Measurements from ENCODE around the gene FAF1. TPM values are rescaled to one million over a fixed set of nuclear protein-coding genes. Genes with fewer than 3 reads are reported as not detected.
"Not testable (repeated sequence)": the region's sequence is repeated elsewhere in the genome, so short reads cannot be mapped to it uniquely, and the experiment has no call there.

FAF1 gene
- total RNA-seq, 1 donor from 2014 or later = 54.7 TPM

DNA sequence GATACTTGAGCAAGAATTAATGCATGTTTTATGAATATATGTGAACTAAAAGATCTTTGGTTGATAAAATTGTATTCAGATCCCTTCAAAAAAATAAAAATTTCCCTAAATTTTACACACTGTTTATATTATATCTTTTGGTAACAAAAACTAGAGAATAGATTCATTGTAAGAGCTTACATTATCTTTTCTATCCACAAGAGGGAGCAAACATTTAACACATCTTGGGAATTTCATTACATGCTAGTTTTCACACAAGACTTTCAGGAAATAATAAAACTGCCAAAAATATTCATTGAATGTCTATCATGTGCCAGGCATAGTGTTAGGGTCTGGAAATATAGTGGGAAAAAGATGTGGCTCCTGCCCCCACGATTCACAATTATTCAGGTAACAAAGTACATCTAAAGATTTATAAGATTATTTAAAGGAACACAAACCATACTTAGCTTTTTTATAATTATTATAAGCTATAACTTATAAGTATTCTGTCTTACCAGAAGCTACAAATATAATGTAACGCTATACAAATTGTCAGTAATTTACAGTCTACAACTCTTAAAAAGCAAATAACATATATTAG lies 30.6 kb downstream of the FAF1 start:
- ATAC-seq (no peak), DNase-seq (ENCODE audit: low spot score) (no peak)
- intact Hi-C loops (cut with DNase I) = no loop called here

DNA sequence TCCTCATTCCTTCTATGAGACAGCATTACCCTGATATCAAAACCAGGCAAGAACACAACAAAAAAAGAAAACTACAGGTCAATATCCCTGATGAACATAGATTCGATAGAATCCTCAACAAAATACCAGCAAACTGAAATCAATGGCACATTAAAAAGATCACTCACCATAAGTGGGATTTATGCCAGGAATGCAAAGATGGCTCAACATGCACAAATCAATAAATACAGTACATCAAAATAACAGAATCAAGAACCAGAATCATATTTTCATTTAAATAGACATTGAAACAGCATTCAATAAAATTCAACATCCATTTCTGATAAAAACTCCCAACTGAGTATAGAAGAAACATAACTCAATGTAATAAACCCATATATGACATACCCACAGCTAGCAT lies 36.5 kb downstream of the FAF1 start:
- no peak for DNase-seq (ENCODE audit: low spot score)
- no peak for ATAC-seq
- intact Hi-C loops (cut with DNase I) = no loop called here

DNA sequence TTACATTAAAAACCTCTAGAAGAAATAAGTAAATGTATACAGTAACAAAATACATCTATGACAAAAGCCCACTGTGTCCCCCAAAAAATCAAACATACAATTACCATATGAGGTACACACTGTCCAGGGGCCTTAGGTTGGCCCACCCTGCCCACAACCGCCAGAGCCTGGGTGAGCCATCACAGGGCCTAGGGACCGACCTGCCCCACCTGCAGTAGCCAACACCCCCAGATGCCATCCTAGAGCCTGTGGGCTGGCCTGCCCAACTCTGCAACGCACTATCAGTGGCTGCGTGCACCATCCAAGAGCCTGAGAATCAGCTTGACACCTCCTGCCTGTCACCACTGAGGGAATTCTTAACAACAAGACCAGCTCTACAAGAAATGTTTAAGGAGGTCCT lies 39.0 kb downstream of the FAF1 start:
- DNase-seq (ENCODE audit: low spot score) (no peak), ATAC-seq (no peak)
- intact Hi-C loops (cut with DNase I) = no loop called here

DNA sequence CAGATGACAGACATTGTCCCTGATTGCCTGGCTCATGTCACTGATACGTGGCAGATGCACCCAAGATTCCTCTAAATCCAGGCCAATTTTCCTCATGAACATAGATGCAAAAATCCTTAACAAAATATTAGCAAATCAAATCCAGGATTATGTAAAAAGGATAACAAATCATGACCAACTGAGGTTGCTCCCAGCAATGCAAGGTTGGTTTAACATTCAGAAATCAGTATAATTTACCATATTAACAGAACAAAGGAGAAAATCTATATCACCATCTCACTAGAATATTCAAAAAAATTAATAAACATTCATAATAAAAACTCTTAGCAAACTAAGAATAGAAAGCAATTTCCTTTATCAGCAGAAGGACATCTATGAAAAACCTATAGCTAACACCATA lies 39.7 kb downstream of the FAF1 start:
- no peak for DNase-seq (ENCODE audit: low spot score)
- ATAC-seq = no peak
- intact Hi-C loops (cut with DNase I) = no loop called here

DNA sequence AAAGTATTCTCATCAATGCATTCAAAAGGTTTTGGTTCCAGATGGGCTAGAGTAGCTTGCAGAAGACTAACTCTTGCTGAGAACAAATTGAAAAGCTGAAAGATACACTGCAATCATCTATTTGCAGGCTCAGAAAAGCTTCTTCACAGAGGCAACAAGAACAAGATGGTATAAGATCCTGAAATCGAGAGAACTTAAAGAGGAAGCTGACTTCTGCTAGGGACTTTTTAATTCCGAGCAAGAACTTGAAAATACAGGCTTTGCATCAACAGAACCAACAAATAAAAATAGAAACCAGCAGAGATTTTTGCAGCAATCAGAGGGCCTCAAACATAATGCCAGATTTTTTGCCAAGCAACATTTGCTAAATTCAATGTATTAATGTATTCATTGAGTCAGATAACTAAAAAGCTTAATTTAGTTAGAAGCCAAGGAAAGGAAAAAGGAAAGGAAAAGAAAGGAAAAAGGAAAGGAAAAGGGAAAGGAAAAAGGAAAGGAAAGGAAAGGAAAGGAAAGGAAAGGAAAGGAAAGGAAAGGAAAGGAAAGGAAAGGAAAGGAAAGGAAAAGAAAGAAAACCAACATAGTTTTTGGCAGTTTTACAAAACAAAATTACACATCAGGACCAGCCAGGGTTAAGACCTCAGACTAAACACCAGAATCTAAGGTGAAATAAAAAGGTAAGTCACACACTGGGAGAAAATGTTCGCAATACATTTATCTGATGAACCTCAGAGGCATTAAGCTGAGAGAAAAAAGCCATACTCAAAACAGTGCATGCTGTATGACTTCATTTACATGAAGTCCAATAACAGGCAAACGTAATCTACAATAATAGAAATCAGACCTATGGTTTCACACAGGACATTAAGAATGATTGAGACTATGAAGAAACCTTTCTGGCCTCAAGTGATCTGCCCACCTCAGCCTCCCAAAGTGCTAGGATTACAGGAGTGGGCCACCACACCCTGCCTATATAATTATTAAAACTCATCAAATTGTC lies 42.6 kb downstream of the FAF1 start:
- intact Hi-C loops (cut with DNase I) = no loop called here
- no peak for DNase-seq (ENCODE audit: low spot score)
- no peak for ATAC-seq

DNA sequence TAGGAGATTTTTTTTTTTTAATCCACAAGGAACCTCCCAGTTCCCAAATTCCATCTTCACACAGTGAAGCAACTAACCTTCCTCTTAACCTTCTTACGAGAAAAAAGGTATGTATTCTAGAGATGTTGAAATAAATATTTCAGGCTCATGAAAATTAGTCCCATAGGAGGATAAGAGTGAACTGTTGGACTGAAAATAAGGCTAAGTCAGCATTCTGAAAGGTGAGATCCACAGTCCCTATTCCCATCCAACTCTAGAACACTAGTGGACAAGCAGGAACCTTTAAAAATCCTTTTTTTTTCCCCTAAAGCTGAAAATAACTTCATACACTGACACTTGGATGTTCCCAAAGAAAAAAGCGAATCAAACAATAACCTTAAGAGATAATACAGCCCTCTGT lies 44.4 kb downstream of the FAF1 start:
- no peak for ATAC-seq
- intact Hi-C loops (cut with DNase I) = no loop called here

DNA sequence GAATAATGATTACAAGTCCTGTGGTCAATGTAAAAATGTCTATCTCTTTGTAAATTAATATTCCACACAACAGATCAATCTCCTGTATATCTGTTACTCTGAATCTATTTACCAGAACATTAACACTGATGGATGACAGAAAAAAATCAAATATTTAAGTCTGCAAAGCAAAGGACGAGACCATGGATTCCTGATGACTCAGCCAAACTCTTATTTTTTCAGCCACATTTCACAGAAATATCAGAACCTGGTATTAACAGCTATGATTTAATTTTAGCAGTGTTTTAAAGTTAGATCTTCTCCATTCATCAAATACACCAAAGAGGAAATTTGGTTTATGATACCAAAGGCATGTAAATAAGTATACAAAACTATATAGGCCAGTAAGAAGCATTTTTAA lies 46.1 kb downstream of the FAF1 start:
- DNase-seq (ENCODE audit: low spot score) (no peak), ATAC-seq (no peak)
- intact Hi-C loops (cut with DNase I) = no loop called here

More for the DNA sequence above, 44.4 kb downstream of the FAF1 start:
- DNase-seq (ENCODE audit: low spot score) = no peak

DNA sequence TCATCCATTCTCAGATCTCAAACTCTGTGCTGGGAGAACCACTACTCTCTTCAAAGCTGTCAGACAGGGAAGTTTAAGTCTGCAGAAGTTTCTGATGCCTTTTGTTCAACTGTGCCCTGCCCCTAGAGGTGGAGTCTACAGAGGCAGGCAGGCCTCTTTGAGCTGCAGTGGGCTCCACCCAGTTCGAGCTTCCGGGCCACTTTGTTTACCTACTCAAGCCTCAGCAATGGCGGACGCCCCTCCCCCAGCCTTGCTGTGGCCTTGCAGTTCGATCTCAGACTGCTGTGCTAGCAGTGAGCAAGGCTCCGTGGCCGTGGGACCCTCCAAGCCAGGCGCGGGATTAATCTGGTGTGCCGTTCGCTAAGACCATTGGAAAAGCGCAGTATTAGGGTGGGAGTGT lies 49.7 kb downstream of the FAF1 start:
- DNase-seq (ENCODE audit: low spot score); ATAC-seq; intact Hi-C loops (cut with DNase I): not testable (repeated sequence)

DNA sequence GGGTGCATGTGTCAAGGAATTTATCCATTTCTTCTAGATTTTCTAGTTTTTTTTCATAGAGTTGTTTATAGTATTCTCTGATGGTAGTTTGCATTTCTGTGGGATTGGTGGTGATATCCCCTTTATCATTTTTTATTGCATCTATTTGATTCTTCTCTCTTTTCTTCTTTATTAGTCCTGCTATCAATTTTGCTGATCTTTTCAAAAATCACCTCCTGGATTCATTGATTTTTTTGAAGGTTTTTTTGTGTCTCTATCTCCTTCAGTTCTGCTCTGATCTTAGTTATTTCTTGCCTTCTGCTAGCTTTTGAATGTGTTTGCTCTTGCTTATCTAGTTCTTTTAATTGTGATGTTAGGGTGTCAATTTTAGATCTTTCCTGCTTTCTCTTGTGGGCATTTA lies 52.5 kb downstream of the FAF1 start:
- ATAC-seq; intact Hi-C loops (cut with DNase I): not testable (repeated sequence)

DNA sequence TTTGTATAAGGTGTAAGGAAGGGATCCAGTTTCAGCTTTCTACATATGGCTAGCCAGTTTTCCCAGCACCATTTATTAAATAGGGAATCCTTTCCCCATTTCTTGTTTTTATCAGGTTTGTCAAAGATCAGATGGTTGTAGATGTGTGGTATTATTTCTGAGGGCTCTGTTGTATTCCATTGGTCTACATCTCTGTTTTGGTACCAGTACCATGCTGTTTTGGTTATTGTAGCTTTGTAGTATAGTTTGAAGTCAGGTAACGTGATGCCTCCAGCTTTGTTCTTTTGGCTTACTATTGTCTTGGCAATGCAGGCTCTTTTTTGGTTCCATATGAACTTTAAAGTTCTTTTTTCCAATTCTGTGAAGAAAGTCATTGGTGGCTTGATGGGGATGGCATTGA lies 54.0 kb downstream of the FAF1 start:
- ATAC-seq; intact Hi-C loops (cut with DNase I): not testable (repeated sequence)

More for the DNA sequence above, 52.5 kb downstream of the FAF1 start:
- not testable (repeated sequence) for DNase-seq (ENCODE audit: low spot score)

DNA sequence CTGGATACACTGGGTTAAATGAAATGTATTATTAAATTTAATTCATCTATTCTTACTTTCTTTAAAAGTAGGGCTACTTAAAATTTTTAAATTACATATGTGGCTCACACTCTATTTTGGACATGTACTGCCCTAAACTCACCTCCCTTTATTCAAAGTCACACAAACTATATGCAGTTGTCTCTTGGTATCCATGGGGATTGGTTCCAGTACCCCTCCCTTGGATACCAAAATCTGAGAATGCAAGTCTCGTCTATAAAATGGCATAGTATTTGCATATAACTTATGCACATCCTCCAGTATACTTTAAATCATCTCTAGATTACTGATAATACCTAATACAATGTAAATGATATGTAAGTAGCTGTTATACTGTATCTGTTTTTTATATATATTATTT lies 57.6 kb downstream of the FAF1 start:
- intact Hi-C loops (cut with DNase I) = no loop called here
- no peak for DNase-seq (ENCODE audit: low spot score)
- no peak for ATAC-seq

More for the DNA sequence above, 54.0 kb downstream of the FAF1 start:
- not testable (repeated sequence) for DNase-seq (ENCODE audit: low spot score)

DNA sequence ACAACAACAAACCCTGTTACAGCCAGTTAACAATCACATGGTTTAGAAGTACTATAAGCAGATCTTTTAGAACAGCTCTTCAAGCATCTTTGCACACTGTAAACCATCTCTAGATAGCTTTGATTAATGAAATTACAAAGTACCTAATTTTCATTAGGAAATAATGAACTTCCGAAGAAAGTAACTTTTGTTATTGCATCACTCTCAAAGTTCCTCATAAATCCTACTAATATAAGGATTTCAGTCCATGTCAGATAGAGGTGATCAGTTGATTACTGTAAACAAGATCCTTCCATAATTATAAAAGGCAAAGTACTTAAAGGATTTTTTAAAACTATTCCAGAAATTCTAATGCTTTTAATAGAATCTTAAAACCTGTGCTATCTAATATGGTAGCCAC lies 58.2 kb downstream of the FAF1 start:
- intact Hi-C loops (cut with DNase I) = no loop called here
- ATAC-seq (no peak), DNase-seq (ENCODE audit: low spot score) (no peak)

DNA sequence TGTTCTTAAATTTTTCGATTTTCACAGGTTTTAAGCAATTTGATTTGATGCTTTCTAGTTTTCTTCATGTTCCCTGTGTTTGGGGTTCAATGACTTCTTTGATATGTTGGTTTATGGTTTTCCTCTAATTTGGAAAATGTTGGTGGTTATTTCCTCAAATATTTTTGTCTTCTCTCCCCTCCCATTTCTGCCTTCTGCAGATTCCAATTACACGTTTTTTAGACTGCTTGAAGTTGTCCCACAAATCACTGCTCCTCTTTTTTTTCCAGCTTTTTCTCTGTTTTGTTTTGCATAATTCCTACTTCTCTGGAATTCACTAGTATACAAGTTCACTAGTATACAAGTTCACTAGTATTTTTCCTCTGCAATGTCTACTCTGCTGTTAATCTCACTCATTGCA lies 61.3 kb downstream of the FAF1 start:
- DNase-seq (ENCODE audit: low spot score) (no peak), ATAC-seq (no peak)
- intact Hi-C loops (cut with DNase I) = no loop called here

DNA sequence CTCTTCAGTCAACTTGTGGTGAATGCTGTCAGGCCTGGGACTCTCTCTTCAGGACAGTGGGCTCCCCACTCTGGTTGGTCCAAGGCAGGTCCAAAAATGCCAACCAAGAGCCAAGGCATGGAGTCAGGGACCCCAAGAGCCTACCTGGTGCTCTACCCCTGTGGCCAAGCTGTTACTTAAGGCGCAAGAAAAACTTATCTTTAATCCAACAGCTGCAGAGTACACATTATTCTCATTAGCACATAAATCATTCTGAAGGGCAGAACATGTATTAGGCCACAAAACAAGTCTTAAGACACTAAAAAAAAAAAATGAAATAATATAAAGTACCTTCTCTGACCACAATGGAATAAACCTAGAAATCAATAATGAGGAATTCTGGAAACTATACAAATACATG lies 65.7 kb downstream of the FAF1 start:
- intact Hi-C loops (cut with DNase I) = no loop called here
- ATAC-seq = no peak
- no peak for DNase-seq (ENCODE audit: low spot score)

DNA sequence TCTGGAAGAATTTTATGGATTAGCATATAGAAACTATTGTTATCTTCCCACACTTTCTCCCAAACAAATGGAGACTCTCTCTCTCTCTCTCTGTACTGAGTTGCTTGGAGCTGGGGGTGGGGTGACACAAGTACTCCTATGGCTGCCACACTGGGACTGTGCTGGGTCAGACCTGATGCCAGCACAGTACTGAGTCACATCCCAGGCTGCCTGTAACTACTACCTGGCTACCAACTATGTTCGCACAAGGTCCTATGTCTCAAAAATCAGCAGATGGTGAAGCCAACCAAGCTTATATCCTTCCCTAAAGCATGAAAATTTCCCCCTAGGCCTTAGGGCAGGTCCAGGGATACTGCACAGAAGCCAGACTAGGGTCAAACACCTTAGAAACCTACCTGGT lies 66.6 kb downstream of the FAF1 start:
- ATAC-seq = no peak
- intact Hi-C loops (cut with DNase I) = no loop called here

DNA sequence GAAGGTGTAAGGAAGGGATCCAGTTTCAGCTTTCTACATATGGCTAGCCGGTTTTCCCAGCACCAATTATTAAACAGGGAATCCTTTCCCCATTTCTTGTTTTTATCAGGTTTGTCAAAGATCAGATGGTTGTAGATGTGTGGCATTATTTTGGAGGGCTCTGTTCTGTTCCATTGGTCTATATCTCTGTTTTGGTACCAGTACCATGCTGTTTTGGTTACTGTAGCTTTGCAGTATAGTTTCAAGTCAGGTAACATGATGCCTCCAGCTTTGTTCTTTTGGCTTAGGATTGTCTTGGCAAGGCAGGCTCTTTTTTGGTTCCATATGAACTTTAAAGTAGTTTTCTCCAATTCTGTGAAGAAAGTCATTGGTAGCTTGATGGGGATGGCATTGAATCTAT lies 72.5 kb downstream of the FAF1 start:
- intact Hi-C loops (cut with DNase I); ATAC-seq; DNase-seq (ENCODE audit: low spot score): not testable (repeated sequence)

More for the DNA sequence above, 66.6 kb downstream of the FAF1 start:
- no peak for DNase-seq (ENCODE audit: low spot score)

DNA sequence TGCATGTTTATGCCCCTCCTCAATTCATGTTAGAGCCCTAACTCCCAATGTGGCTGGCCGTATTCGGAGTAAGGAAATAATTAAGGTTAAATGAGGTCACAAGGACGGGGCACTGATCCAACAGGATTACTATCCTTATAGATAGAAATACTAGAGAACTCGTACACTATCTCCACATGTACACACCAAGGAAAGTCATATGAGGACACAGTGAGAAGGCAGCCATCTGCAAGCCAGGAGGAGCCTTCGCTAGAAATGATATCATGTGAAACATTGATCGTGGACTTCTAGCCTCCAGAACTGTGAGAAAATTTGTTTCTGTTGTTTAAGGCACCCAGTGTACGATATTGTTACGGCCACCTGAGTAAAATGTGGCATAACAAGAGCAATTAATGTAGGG lies 79.7 kb downstream of the FAF1 start:
- no peak for DNase-seq (ENCODE audit: low spot score)
- ATAC-seq = no peak
- intact Hi-C loops (cut with DNase I) = no loop called here

DNA sequence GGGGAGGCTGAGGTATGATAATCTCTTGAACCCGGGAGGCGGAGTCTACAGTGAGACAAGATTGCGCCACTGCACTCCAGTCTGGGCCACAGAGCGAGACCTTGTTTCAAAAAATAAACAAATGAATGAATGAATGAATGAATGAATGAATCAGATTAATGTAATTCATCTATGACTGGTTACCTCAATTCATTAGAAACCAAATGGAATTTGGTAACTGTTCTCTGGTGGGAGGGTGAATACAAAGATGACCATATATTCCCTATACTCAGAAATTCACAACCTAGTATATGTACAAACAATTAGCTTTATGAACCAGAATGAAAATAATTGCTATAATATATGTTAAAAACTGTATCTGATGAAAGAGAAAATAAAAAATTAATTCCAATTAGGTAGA lies 80.9 kb downstream of the FAF1 start:
- intact Hi-C loops (cut with DNase I) = no loop called here
- ATAC-seq = no peak
- no peak for DNase-seq (ENCODE audit: low spot score)

DNA sequence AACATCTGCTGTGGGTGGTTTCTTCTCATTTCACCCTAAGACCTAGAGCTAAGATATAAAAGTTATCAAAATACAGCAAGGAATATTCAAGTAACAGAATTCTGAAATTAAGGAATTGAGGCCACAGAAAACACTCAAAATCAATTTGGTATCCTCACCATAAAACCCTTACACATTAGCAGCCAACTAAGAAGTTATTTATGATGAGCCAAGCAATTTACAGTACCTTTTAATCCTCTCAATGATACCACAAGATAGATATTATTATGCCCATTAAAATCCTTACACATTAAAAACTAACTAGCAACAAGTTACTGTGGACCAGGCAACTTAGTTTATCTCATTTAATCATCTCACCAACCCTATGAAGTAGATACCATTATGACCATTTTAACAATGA lies 81.6 kb downstream of the FAF1 start:
- DNase-seq (ENCODE audit: low spot score) (no peak), ATAC-seq (no peak)
- intact Hi-C loops (cut with DNase I) = no loop called here

DNA sequence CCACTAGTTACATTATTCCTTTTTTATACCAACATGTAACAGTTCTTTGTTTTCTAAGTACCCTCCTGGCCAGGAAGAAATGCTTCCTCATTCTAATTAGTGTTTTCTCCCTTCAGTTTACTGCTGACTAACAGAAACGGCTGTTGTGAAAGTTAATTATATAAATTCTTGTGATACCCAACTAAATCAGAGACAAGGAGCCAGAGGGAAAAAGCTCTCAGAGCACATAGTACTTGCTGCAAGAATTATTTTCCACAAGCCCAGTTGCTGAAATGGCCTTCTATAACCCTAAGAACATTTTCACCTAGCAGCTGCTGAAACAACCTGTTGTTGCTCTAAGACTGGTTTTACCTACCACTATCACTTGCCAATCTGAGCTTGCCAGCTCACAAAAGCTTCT lies 82.4 kb downstream of the FAF1 start:
- intact Hi-C loops (cut with DNase I) = no loop called here

More for the DNA sequence above, 82.4 kb downstream of the FAF1 start:
- DNase-seq (ENCODE audit: low spot score) (no peak), ATAC-seq (no peak)

Data from sciatic nerve (tissue), 2 donors.